Glomerular visceral epithelial cell (primary cell): ENCODE data around the gene DAPK3.

Source experiments
- DNase-seq: peaks from one replicate; pipeline ENCODE4 v3.0.0-alpha.2; 2016; ENCODE audit errors: extremely low spot score

Gene DAPK3

DNA sequence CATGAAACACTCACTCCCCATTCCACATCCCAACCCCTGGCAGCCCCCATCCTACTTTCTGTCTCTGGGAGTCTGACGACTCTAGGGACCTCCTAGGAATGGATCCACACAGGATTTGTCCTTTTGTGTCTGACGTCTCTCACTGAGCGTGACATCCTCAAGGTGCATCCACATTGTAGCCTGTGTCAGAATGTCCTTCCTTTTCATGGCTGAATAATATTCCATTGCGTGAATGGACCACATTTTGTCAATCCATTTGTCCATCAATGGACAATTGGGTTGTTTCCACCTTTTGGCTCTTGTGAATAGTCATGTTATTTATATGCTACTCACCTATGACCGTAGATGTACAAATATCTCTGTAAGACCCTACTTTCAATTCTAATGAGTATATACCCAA, 54.9 kb downstream of the DAPK3 start:
- DNase-seq, result no peak

DNA sequence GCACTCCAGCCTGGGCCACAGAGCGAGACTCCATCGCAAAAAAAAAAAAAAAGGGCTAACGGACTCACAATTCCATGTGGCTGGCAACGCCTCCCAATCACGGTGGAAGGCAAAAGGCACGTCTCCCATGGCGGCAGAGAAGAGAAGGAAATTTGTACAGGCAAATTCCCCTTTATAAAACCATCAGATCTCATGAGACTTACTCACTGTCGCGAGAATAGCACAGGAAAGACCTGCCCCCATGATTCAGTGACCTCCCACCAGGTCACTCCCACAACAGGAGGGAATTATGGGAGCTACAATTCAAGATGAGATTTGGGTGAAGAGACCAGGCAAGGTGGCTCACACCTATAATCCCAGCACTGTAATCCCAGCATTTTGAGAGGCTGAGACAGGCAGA, 56.7 kb downstream of the DAPK3 start:
- no peak for DNase-seq

DNA sequence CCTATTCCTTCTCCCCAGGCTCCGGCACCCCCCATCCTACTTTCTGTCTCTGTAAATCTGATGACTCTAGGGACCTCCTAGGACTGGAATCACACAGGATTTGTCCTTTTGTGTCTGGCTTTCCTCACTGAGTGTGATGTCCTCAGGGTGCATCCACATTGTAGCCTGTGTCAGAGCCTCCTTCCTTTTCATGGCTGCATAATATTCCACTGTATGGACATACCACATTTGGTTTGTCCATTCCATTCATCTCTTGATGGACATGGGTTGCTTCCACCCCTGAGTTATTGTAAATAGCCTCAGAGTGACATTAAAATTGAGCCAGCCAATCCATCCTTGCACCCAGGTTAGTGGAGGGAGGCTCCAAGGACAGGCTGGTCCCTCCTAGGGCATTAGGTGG, 60.8 kb downstream of the DAPK3 start:
- no peak for DNase-seq
